Stomach smooth muscle (tissue), 2 donors: Measurements from ENCODE around the gene LGI2.

Experiments
- H3K27ac ChIP-seq: one replicate; pipeline ENCODE4 v1.7.0; 2013; ENCODE audit warnings: mild to moderate bottlenecking, low read length, inconsistent platforms
- H3K27me3 ChIP-seq, 2 donors: one replicate each; pipeline ENCODE4 v1.7.0; 2013; ENCODE audit warnings: low read length in 2 of 2; ENCODE audit not compliant: insufficient read depth in 2 of 2, control insufficient read depth in 1 of 2
- H3K36me3 ChIP-seq, 2 donors: one replicate each; pipeline ENCODE4 v1.7.0; 2013; ENCODE audit warnings: low read length in 2 of 2; ENCODE audit not compliant: control insufficient read depth in 2 of 2, insufficient read depth in 2 of 2
- H3K4me1 ChIP-seq: one replicate; pipeline ENCODE4 v1.7.0; 2013; ENCODE audit warnings: low read length; ENCODE audit not compliant: control insufficient read depth, insufficient read depth
- H3K4me3 ChIP-seq, 2 donors: one replicate each; pipeline ENCODE4 v1.7.0; 2013; ENCODE audit warnings: low read length in 2 of 2
- H3K9ac ChIP-seq, 2 donors: one replicate each; pipeline ENCODE4 v1.7.0; 2013; ENCODE audit warnings: low read length in 2 of 2, mild to moderate bottlenecking in 1 of 2
- H3K9me3 ChIP-seq, 2 donors: one replicate each; pipeline ENCODE4 v1.7.0; 2013; ENCODE audit warnings: low read length in 2 of 2; ENCODE audit not compliant: control insufficient read depth in 2 of 2
- donor health status: healthy.
- donor health status: Pancreatic carcinoma.

Gene LGI2

DNA sequence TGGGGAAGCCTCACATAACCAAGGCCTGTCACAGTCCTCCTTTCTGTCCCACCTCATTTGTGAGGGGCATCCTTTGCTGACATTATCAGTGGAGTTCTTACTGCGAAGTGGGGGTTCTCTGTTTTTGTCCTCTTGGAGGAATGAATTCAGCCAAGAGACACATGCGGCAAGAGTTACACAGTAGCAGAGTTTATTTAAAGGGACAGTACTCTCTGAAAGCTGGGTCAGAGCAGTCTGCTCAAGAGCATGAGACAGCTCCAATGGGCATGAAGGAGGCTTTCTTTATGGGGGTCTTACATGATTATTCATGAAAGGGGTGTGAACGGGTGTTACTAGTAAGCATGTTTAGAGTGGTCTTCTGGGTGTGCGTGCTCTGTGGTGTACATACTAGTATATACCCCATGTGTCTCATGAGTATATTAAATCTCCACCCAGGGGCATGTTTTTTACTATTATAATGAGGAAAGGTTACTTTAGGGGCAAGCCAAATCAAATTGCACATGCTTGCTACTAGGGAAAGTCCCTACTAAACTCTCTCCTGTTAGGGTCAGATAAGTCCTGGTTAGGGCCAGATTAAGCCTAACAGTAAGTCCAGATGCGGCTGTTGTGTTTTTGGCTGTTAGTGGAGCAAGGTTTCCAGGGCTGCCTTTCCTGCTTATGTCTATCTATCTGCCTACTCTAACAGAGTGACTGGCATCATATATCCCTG, 19.8 kb upstream of the LGI2 start:
- H3K9me3 ChIP-seq: no peaks in the 10 kb centered on the region

GRCh38 chr4:25043548-25043947, 12.8 kb upstream of the LGI2 start:
- no peaks in the 10 kb centered on the region for H3K27me3 ChIP-seq
- H3K9ac ChIP-seq: no peak overlapping the region
- H3K4me1 ChIP-seq: peaks cover 2% of the 10 kb centered on the region
- no peak overlapping the region for H3K4me3 ChIP-seq
- no peaks in the 10 kb centered on the region for H3K36me3 ChIP-seq
- H3K9me3 ChIP-seq: no peaks in the 10 kb centered on the region
- H3K27ac ChIP-seq: no peak overlapping the region

More for the DNA sequence above, 19.8 kb upstream of the LGI2 start:
- Histone ChIP-seq H3K4me3 (no peak overlapping the region), H3K27me3 (no peaks in the 10 kb centered on the region), H3K27ac (no peak overlapping the region), H3K36me3 (no peaks in the 10 kb centered on the region), H3K4me1 (peaks cover 2% of the 10 kb centered on the region), H3K9ac (no peak overlapping the region)

DNA sequence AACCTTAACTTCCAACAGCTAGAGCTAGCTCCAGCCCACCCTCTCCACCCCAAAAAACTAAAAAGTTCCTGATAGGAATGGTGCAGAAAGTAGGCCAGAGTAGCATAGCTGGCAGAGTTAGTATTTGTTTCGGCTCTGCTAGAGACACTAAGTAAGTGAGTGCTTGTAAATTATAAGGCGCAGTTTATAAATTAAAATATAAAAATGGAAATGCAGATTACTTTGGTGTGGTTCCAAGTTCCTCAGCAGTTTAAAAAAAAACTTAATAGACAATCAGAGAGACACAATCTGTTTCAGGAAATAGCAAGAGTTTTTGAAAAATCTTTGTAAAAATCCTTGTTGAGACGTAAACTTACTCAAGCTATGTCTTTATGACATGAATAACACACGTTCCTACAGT, 2.8 kb upstream of the LGI2 start:
- H3K27me3 ChIP-seq: no peaks in the 10 kb centered on the region

DNA sequence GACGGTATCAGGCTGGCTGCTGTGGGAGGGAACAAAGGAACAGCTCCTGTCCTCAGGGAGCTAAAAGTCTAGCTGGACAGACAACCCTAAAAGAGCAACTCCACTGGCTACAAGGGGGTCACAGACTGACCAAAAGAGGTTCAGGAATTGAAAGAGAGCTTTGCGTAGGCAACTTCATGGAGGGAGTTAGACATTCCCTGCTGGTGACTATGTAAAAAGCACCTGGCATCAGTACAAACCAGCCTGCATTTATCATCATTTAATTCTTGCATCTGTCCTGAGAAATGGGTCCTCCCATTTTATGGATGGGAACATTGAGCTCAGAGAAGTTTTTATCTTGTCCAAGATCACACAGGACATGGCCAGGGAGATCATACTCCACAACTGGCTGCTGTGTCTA, 1.4 kb upstream of the LGI2 start:
- H3K36me3 ChIP-seq: peaks cover 0 to 2% of the 10 kb centered on the region in 2 donors
- H3K27me3 ChIP-seq: no peaks in the 10 kb centered on the region
- H3K4me1 ChIP-seq: peaks cover 27% of the 10 kb centered on the region
- H3K9me3 ChIP-seq: no peaks in the 10 kb centered on the region
- peak overlapping the region; percentile 11 for H3K27ac ChIP-seq
- H3K9ac ChIP-seq: no peak overlapping the region
- H3K4me3 ChIP-seq: no peak overlapping the region

More for the DNA sequence above, 2.8 kb upstream of the LGI2 start:
- Histone ChIP-seq H3K9me3 (no peaks in the 10 kb centered on the region), H3K36me3 (no peaks in the 10 kb centered on the region), H3K9ac (no peak overlapping the region), H3K4me3 (no peak overlapping the region), H3K27ac (no peak overlapping the region), H3K4me1 (peaks cover 27% of the 10 kb centered on the region)

DNA sequence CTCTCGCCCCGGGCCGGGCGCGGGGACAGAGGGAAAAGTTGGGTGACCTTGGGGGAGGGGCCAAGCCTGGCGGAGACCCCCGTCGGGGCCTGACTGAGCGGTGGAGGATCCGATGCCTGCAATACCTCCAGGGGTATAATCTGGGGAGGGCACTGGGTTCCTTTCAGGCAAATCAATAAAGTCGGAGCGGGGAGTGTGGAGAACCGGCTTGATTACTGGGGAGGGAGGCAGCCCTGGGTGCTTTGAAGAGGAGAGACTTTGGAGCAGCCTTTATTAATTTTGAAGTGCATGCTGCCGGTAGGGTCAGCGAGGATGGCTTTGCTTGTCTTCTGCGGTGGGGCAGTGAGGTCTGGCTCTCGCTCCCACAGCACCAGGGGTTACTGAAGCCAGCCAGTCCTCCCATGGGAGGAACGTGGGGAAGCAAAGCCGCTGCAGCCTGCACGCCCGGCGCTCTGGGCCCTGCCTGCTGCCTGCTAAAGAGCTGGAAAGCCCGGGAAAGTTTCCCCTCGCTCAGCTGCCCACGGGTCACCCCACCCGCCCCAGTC, 403 bp upstream of the LGI2 start:
- Histone ChIP-seq H3K27me3 (no peaks in the 10 kb centered on the region), H3K4me1 (peaks cover 27% of the 10 kb centered on the region), H3K9ac (peak overlapping the region; percentile 43 to 51), H3K27ac (peak overlapping the region; percentile 60), H3K4me3 (peak overlapping the region; percentile 63 to 73), H3K9me3 (no peaks in the 10 kb centered on the region), H3K36me3 (peaks cover 0 to 7% of the 10 kb centered on the region in 2 donors)

DNA sequence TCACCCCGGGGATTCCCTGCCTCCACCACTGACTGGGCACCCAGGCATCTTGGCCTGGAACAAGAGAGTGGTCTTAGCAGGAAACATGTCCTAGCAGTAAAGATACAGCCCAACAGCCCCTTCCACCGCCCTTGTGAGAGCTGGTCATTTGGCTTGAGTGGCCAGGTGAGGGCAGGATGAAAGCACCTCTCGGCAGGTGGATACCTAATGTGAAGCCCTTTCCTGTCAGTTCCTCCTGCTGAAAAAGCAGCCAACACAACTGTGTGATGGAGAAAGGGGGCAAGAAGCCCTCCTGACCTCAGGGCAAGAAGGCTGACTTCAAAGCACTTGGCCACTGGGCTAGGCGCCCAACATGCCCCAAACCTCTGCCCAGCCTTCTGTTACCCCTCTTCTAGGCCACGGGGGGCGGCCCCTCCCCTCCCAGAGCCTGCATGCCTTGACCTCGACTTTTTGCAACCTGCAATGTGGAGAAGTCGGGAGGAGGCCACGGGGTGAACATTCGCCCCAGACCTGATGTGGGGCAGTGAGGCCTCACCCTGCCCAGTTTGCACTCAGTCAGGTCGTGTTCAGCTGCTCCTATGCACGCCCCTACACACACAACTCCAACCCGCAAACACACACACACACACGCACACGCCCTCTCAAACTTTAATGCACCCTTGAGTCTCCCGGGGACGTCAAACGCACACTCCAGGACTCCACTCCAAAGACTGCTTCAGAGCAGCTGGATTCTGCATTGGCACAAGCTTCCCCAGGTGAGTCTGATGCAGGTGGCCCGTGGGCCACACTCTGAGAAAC, 1.1 kb downstream of the LGI2 start:
- Histone ChIP-seq H3K9ac (peak overlapping the region; percentile 29 to 44), H3K4me3 (peak overlapping the region; percentile 73 to 75), H3K4me1 (peaks cover 27% of the 10 kb centered on the region), H3K9me3 (no peaks in the 10 kb centered on the region), H3K27me3 (no peaks in the 10 kb centered on the region), H3K36me3 (peaks cover 3 to 18% of the 10 kb centered on the region in 2 donors), H3K27ac (no peak overlapping the region)

GRCh38 chr4:25028851-25029250, 1.9 kb downstream of the LGI2 start:
- no peaks in the 10 kb centered on the region for H3K9me3 ChIP-seq
- H3K27ac ChIP-seq: no peak overlapping the region
- H3K4me3 ChIP-seq: no peak overlapping the region
- peaks cover 3 to 21% of the 10 kb centered on the region in 2 donors for H3K36me3 ChIP-seq
- H3K4me1 ChIP-seq: peaks cover 27% of the 10 kb centered on the region
- no peak overlapping the region for H3K9ac ChIP-seq
- H3K27me3 ChIP-seq: no peaks in the 10 kb centered on the region

DNA sequence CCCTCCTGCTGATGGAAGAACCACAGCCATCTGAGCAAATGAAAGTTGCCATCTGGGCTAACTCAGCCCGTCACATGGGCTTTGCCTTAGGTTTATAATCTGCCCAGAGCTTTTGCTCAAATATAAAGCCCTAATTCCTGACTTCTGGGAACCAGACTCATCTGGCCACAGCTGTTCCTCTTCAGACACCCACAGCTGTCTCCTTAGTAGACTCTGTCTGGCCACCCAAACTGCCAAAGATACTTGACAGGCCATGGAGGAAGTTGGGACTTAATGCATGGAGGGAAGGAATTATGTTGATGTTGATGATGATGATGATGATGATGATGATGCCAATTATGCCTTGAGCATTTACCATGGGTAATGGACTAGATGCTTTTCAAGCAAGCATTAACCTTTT, 8.0 kb downstream of the LGI2 start:
- Histone ChIP-seq H3K4me1 (no peaks in the 10 kb centered on the region), H3K36me3 (peaks cover 12 to 35% of the 10 kb centered on the region in 2 donors), H3K9ac (no peak overlapping the region), H3K4me3 (no peak overlapping the region), H3K9me3 (no peaks in the 10 kb centered on the region), H3K27ac (no peak overlapping the region), H3K27me3 (no peaks in the 10 kb centered on the region)

DNA sequence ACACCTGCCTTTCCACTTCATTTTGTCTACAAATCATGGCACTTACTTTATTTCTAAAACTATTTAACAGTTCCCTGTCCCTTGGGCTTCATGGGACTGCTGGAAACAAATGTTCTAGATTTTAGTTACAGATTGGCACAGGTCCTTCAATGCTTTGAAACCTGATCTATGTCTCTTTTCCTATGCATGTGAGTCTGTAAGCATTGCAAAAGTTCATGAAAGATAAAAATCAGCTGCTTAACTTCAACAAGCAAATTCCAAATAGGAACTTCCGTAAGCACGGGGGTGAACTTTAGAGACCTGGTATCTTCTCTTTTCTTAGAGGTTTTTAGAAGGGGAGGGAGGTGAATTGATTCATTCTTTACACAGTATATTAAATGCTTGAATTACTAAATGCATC, 9.5 kb downstream of the LGI2 start:
- Histone ChIP-seq H3K9ac (no peak overlapping the region), H3K9me3 (no peaks in the 10 kb centered on the region), H3K27ac (no peak overlapping the region), H3K4me1 (no peaks in the 10 kb centered on the region), H3K36me3 (peaks cover 12 to 33% of the 10 kb centered on the region in 2 donors), H3K27me3 (no peaks in the 10 kb centered on the region), H3K4me3 (no peak overlapping the region)

GRCh38 chr4:25020236-25020635, 10.5 kb downstream of the LGI2 start:
- Histone ChIP-seq H3K36me3 (peaks cover 12 to 24% of the 10 kb centered on the region in 2 donors), H3K4me1 (no peaks in the 10 kb centered on the region), H3K9ac (no peak overlapping the region), H3K9me3 (no peaks in the 10 kb centered on the region), H3K4me3 (no peak overlapping the region), H3K27ac (no peak overlapping the region), H3K27me3 (no peaks in the 10 kb centered on the region)
